NCI-H1417 (cell line): ENCODE data around the gene COPB2.

Source experiments
- DNase-seq, 3 experiments: peaks; one replicate each; lab custom pipeline; 2025; lab: John Stamatoyannopoulos, UW

COPB2 gene

DNA sequence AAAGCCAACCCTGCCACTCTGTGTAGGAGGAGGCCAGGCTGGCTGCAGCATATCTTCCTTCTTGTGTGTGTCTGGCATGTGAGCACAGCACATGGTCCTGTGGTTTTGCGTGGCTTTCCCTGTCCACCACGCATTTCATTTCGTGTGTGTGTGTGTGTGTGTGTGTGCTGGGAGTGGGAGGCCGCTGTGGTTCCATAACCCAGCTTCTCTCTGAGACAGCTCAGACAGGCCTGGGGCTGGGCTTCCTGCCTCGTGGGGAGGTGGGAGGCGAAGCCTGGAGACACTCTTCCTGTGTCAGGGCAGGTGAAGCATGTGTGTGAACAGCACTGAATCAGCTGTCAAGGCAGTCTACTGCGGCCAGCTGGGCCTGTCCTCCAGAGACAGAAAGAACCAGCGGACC, 61.6 kb downstream of the COPB2 start:
- no peak for DNase-seq

DNA sequence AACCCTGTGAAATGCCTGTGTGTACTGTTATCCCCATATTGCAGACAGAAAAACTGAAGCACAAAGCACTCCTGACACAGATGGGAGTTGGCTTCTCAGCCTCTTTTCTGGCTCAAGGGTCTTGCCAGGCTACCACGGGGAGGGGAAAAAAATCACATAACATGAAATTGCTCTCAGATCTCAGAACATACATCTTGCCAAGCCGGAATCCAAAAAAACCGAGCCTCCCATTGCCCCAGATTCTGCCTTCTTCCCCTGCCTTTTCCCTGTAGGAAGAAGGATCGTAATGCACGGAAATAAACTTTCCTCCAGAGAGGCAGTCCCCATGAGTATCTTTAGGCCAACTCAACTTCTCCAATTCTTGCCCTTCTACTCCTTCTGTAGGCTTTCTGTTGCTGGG, 62.2 kb downstream of the COPB2 start:
- no peak for DNase-seq

DNA sequence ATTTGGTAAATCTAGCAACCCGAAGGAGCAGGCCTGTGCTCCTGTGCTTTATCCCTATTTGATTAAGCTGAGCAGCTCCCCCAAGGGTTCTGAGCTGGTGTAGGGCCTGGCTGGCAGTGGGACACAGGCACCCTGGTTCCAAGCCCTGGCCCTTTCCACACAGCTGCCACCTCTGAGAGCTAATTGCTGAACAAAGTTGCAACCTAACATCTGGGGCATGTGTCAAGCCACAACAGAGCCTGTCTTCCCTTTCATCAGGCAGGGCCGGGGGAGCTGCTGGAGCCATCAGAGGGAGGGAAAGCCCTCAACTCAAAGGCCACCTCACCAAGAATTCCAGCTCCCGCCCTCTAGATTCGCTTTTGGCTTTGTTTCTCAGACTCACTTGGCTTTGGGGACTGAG, 62.7 kb downstream of the COPB2 start:
- DNase-seq: no peak

DNA sequence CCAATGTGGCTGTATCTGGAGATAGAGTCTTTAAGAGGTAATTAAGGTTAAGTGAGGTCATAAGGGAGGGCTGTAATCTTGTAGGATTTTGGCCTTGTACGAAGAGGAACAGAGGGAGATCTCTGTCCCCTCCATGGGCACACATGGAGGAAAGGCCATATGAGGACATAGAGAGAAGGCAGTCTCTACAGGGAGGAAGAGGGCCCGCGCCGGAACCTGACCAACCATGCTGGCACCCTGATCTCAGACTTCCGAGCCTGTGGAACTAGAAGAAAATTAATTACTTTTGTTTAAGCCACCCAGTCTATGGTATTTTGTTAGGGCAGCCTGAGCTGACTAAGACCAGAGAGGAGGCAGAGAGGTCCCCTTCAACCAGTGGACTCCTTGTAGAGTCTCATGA, 63.3 kb downstream of the COPB2 start:
- no peak for DNase-seq

DNA sequence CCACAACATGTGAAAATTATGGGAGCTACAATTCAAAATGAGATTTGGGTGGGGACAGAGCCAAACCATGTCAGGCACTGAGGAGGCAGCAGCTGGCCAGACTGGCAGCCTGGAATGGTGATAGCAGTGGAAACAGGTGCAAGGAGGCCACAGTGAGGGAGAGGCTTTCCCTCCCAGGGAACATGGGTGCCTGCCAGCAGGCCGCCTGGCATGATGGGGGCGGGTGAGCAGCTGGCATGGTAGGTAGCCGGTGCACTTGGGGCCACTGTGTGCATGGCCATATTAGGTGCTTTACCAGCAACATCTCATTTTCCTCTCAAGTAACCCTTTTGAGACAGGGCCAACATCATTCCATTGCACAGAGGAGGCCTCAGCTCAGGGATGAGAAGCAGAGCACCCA, 63.9 kb downstream of the COPB2 start:
- DNase-seq: no peak

DNA sequence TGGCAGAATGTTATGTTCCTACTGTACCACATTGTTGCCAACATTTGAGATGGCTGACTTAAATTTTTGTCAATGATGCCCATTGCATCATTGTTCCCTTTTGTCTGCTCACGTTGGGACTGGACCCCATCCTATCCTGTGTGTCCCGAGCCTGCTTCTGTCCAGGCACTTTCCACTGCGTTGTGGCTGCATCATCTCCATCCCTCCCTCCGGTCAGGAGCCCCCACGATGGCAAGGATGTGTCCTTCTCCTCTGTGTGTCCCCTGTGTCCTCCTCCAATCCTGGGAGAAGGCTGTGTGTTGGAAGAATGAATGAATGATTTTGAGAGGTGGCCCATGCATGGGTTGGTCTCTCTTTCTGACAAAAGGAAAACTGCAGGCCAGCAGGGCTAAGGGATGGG, 65.0 kb downstream of the COPB2 start:
- no peak for DNase-seq

DNA sequence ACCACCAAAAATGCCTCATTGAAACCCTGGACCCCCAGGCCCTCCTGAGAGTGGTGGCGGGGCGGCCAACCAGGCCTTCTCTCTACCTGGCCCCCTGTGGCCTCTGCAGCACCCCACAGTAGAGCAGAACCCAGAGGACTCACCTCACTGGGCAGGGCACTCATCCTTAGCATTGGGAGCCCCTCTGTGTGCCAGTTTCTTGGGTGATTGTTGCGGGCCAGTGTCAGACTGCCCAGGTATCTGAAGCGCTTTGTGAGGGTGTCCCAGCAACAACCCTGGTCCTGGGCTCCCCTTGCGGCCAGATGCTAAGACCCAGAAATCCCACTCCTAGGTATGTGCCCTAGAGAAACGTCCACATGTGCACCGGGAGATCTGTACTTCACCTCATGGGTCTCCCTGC, 66.3 kb downstream of the COPB2 start:
- no peak for DNase-seq

DNA sequence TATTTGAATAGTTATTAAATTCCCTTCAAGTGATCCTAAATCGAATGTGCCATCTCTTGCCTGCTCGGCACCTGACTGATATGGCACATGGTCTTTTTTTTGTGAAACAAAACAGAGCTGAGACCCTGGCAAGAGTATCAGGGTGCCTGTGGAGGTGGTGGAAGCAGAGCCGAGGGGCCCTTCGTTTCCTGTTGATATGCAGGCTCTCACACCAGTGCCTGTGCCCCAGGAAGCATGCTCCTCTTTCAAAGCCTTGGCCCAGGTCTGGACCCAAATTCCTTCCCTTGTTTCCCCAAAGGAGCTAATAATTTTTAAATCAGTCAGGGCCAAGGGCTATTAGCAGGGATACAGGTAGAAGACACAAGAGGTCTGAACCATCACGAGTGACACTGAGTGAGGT, 67.1 kb downstream of the COPB2 start:
- no peak for DNase-seq

DNA sequence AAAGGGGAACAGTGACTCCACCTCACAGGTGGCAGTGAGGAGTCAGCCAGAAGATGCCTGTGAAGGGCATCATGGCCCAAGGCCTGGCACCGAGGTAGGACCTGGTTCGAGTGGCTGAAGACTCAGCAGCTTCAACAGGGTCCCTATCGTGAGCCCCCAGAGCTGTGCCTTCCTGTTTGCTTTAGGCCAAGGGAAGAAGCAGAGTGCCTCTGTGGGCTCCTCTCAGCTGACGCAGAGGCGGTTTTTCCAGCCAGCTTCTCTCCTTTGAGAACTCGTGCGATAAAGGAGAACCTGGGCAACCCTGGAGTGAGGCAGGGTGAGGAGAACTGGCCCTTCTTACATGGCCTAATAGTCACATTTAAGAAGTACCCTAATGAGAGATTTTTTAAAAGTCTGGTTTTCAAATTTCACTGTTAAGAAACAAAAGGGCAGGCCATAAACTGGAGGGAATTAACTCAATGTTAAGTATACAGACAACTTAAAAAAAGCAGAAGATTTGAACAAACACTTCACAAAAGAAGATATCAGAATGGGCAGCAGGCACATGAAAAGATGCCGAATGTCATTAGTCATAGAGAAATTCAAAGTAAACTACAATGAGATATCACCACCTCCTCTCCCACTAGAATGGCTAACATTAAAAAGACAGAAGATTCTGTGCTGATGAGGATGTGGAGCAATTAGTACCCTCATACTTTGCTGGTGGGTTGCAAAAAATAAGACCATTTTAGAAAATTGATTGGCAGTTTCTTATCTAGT, 68.7 kb downstream of the COPB2 start:
- no peak for DNase-seq

DNA sequence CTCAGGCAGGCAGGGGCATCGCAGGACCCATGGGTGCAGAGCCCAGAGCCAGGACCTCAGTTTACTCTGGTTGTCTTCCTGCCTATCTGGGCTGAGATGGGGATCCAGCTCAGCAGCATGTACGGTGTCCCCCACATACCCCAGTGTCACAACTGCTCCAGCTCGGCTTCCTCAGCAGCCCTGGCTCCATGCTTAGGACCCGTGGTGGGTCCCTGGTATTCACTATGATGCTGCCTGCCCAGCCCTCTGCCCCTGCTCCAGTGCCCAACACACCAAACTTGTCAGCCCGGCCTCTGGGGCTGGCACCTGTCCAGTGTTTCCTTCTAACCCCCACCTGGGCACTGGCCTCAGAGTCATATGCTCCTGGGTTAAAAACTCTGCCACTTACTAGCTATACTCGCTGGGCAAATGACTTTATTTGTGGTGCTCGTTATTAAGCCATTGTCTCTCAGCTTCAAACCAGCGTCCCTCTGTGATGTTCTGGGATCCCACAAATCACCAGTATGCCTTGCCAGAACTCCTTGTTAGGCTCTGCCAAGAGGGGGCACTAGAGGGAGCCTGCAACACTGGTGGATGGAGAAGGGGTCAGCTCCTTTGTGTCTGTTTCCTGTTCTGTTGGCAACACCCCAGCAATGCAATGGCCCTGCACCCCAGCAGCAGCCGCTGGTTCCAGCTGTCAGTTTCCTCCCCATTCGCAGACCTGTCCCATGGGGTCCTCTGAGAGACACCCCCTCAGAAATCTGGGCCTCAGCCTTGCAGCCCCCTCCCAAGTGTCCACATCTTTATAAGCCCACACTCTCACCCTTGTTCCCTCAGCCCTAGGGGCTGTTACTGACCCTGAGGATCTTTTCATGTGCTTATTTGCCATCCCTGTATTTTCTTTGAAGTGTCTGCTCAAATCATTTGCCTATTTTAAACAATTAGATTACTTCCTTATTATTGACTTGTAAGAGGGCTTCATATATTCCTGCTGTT, 69.7 kb downstream of the COPB2 start:
- DNase-seq: no peak

DNA sequence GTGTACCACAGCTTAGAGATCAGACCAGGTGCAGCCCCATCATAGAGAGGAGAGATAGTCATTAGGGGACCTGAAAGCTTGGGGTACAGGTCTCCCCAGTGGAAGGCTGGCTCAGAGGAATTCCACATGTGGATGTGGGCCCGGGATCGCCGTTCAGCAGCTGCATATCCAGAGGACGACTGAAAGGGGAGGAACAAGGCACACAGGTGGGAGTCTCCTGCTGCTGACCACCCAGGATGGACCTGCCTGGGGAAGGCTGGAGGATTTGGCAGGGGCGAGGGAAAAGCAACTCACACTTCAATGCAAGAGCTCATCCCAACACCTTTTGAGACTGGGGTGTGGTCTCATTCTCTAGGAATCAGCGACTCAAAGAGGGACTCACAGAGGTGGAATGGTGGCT, 70.6 kb downstream of the COPB2 start:
- no peak for DNase-seq

DNA sequence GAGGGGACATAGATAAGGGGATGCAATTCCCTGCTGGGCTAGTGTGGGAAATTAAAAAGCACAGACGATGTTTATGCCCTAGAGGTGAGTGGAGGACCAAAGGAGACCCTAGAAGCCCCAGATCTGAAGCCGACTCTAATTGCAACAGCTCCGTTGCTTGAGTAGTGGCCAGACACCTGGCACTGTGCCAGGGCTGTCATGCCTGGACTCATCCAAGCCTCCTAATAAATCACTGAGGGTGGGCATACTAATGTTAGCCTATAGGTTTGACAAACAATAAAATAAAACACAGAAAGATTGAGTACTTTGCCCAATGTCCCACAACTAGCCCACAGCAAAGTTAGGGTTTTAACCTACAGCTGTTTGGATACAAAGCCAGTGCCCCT, 71.0 kb downstream of the COPB2 start:
- peak in 2 of 3 experiments; percentile 63 to 89 for DNase-seq

DNA sequence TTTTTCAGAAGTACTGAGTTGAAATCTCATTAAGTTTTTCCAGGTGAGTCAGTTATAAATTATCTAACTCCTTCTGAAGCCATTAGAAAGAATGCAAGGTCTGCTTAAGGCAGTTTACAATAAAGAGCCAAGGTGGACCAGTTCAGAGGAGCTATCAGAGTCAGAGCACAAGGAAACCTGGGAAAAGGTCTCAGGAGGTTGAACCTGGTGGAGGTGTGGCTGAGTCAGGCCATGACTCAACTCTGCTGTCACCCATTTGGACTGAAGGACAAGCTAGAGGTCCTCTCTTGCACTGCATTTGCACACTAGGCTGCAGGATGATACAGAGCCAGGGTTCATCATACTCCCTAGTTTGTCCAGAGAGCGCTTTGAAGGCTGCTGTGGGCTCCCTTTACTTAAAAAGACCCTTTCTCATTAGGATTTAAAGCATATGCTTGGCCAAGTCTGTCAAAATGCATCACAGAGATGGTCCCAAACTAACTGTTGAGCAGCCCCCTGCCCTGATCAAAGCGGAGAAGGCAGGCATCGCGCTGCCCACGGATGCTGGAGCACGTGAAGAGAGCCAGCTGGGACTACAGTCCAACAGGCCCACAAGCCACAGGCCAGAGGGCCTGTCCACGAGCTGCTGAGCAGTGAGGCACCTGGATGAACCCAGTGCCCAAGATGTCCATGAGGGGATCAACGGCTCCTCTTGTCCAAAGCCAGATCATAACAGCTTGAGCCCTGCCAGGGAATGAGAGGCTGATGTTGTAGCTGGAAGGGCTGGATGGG, 71.6 kb downstream of the COPB2 start:
- DNase-seq: peak in 1 of 3 experiments; percentile 27

DNA sequence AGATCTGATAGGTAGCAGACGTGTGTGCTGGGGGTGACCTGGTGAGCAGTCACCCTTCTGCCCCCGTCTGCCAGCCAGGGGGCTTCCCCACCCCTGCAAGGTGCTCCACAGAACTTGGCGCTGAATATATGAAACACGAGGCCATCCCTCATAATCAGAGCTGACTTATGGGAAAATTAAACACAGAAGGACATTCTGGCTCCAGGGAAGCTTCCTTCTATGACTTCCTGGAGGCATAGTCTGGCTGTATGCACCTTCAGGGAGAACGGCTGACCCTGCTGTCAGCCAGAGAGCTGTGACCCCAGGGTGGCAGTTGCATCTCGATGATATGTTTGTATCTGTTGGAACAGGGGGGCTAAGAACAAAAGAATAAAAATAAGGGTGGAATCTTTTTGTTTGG, 72.2 kb downstream of the COPB2 start:
- DNase-seq: no peak

DNA sequence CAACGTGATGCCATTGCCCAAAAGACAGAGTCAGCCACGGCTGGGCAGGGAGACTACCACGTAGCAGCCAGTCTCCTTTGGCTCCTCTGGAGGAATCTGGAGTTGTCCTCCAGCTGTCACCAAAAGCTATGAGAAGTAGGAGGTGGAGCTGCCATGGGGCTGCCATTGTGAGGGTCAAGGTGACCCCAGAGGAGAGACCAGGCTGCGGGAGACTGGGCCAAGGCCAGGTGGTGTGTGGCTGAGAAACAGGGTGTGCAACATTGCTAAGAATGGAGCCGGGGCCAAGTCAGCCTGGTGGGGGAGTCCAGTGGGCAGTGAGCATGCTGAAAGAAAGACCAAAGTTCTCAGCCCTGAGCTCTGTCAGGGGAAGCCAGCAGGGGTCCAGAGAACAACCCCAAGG, 75.5 kb downstream of the COPB2 start:
- DNase-seq: no peak

DNA sequence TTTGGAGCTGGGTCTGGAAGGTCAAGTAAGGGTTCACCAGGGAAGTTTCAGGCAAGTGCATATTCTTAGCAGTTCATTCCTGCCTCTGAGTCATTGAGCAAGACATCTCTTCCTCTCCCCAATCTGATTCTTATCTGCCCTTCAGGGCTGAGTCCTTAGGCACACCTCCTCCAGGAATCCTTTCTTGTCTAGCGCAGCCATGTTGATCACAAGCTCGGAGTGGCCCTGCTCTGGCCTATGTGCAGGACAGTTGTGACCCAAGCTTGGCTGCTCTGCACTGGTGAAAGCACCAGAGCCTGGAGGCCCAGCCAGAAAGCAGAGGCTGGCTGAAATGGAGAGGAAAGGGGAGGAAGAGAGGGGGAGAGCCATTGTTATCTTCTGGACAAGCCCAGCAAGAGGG, 76.5 kb downstream of the COPB2 start:
- DNase-seq: no peak

DNA sequence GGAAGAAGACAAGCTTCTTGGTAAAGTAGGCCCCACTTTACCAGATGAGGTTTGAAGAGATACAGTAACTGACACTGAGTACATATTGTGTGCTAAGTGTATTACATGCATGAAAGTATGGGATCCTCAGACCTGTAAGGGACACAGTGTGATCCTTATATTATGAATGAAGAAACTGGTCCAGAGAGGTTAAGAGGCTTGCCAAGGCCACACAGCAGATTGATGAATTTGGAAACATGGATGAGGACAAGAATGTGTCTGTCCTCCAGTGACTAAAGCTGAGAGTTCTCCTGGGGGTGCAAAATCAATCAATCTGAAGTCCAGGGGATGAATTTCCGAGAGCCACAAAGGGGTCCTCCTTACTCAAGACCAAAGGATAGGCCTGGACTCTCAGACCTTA, 77.0 kb downstream of the COPB2 start:
- DNase-seq: no peak

DNA sequence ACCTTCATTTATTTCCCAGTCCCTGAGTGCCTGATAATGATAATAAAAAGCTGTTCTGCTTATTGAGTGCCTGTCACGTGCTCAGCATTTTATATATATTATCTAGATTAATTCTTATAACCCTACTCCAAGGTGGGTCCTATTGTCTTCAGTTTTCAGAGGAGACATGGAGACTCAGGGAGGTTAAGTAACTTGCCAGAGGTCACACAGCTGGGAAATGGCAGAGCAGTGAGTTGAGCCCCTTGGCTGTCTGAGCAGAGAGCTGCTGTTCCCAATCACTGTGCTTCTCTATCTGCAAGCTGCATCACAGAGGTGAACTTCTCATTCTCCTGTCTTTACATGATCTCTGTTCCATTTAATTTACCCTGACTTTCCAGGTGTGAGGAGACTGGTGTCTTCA, 77.9 kb downstream of the COPB2 start:
- no peak for DNase-seq

DNA sequence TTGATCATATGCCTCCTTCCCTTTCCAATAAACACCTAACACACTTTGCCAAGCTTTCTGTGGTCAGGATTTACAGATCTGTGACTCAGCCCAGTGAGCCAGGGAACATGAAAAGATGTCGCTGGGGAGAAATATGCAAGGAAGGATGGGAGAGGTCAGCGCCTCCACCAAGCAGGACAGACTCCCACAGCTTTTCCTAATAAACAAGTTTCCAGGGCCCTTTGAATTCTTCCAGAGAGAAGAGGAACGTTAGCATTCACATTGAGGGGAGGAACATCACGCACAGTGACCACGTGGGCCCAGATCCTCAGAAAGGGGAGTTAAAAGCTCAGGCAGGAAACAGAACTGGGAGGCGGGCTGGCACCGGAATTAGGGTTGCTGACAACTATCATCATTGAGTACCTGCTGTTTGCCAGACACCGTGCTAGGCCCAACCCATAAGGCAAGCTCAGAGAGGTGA, 78.9 kb downstream of the COPB2 start:
- DNase-seq: no peak

DNA sequence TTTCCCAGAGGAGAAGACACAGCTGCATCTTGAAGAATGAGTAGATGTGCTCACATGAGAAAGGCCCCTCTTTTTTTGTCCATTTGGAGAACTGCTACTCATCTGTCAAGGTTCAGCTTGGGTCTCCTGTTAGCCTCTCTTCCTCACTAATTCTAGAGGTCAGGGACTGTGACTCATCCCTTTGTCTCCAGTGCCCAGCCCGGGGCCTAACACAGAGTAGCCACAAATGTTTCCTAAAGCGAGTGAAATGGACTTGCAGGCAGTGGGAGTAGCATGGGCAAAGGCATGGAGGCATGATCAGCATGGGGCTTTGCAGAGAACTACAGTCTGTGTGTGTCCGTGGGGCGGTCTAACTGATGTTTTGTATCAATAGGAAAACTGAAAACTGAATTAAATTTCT, 79.6 kb downstream of the COPB2 start:
- no peak for DNase-seq

DNA sequence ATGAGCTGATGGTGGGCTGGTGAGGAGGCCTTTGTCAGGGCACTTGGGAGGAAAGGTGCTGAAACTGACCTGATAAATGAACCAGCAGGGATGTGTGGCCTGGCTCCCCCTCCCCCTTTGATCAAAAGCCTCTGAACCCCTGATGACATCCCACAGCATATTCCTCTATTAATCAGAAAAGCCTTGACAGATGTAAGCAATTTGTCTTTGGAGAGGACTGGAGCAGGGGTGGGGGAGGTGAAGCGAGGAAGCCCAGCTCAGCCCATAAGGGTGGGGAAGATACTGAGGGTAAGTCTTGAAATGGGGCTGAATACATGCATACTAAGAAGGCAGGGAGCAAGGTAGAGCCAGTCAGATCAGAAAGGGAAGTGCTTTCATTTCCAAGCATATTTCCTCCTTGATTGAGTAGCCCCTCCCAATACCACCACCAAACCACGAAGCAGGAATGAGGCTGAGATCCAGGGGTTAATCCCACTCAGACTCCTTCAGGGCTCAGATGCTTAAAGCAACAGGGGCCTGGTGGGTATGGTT, 80.3 kb downstream of the COPB2 start:
- DNase-seq: no peak

DNA sequence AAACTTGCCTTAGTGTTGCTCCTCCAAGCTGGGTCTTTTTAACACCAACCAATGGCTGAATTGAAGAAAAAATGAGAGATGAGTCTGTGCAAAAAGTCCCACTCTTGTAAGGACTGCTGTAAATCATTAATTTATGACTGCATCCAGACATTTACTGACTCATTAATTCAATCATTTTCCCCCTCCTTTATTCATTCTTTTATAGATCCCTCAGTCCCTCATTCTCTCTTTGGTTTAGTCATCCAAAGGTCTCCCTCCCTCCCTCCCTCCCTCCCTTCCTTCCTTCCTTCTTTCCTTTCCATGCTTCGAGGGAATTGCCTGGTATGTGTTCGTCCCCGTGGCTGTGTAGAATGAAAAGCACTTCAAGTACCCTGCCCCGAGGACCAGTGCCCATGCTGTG, 80.9 kb downstream of the COPB2 start:
- DNase-seq: no peak
